ENCODE results near the gene HNF1A.

Gene HNF1A

DNA sequence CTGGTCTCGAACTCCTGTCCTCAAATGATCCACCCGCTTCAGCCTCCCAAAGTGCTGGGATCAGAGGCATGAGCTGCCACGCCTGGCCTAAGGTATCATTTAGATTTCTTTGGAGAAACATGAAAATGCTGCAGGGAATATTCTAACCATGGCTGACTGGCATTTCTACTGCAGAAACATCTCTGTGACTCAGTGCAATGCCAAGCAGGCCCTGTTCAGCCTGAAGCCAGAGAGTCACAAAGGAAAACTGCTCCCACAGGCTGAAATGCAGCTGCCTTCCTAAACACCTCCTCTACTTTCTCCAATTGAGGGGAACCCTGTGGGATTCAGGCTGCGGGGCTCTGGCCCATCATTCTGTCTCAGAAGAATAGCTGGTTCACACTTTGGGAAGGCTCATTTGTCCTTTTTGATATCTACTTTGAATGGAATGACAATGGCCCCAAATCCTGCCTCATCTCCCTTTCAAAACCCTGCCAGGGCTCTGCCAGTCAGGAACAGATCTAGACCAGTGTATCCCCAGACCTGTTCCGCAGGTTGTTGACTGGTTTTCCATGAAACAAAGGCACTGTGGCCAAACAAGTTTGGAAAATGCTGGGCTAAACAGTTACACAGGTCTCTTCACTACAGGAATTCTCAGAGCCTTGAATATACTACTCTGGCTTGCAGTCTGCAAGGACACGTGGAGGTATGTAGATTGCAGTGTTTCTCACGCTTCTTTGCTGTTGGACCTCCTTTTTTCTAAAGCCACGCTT is 30.2 kb downstream of the HNF1A start:
- TF ChIP-seq EZH2phosphoT487 (conservative IDR thresholded peaks at IDR 0.05; ENCODE audit: low read length) (no peak), CTCF (IDR thresholded peaks at IDR 0.05; ENCODE audit: insufficient read depth, low read length, poor library complexity, severe bottlenecking) (no peak)
- Histone ChIP-seq H3F3A (ENCODE audit: insufficient read depth) (no peaks in the 10 kb centered on the region), H2AFZ (ENCODE audit: low read depth, low read length, severe bottlenecking) (no peak overlapping the region), H3K4me2 (ENCODE audit: low read depth, low read length, poor library complexity, severe bottlenecking) (no peak overlapping the region), H3K27ac (ENCODE audit: low read depth, low read length) (no peak overlapping the region), H4K20me1 (ENCODE audit: low read depth, low read length) (no peaks in the 10 kb centered on the region), H3K4me3 (ENCODE audit: insufficient read depth, low read length, poor library complexity, severe bottlenecking) (no peak overlapping the region), H3K9me2 (replicated peaks; ENCODE audit: insufficient read depth, low read length) (no peaks in the 10 kb centered on the region), H3K27me3 (ENCODE audit: low read length) (no peaks in the 10 kb centered on the region), H3K9me3 (ENCODE audit: insufficient read depth, low read length) (no peaks in the 10 kb centered on the region), H3K36me3 (ENCODE audit: low read length) (peaks cover under 1% of the 10 kb centered on the region; the same call in 1 of the 2 replicates), H3K79me2 (ENCODE audit: insufficient read depth, low read length) (no peaks in the 10 kb centered on the region), H3K9ac (ENCODE audit: low read length) (no peak overlapping the region)

- no peaks in the 10 kb centered on the region for H3K9me2 ChIP-seq (replicated peaks; ENCODE audit: insufficient read depth, low read length)
- no peak overlapping the region for H3K4me3 ChIP-seq (ENCODE audit: insufficient read depth, low read length, poor library complexity, severe bottlenecking)
- H3K4me2 ChIP-seq (ENCODE audit: low read depth, low read length, poor library complexity, severe bottlenecking): no peak overlapping the region
- H4K20me1 ChIP-seq (ENCODE audit: low read depth, low read length): no peaks in the 10 kb centered on the region
- no peak overlapping the region for H3K9ac ChIP-seq (ENCODE audit: low read length)
- no peaks in the 10 kb centered on the region for H3K79me2 ChIP-seq (ENCODE audit: insufficient read depth, low read length)
- H3K36me3 ChIP-seq (ENCODE audit: low read length): no peaks in the 10 kb centered on the region; the same call in 1 of the 2 replicates
- no peak overlapping the region for H3K27ac ChIP-seq (ENCODE audit: low read depth, low read length)
- H3K9me3 ChIP-seq (ENCODE audit: insufficient read depth, low read length): no peaks in the 10 kb centered on the region
- TF ChIP-seq EZH2phosphoT487 (conservative IDR thresholded peaks at IDR 0.05; ENCODE audit: low read length): no peak
- no peak for TF ChIP-seq CTCF (IDR thresholded peaks at IDR 0.05; ENCODE audit: insufficient read depth, low read length, poor library complexity, severe bottlenecking)
- no peaks in the 10 kb centered on the region for H3F3A ChIP-seq (ENCODE audit: insufficient read depth)
- H3K27me3 ChIP-seq (ENCODE audit: low read length): no peaks in the 10 kb centered on the region
- no peak overlapping the region for H2AFZ ChIP-seq (ENCODE audit: low read depth, low read length, severe bottlenecking)
Observed at GRCh38 chr12:121009741-121010140, 31.4 kb downstream of the HNF1A start.

DNA sequence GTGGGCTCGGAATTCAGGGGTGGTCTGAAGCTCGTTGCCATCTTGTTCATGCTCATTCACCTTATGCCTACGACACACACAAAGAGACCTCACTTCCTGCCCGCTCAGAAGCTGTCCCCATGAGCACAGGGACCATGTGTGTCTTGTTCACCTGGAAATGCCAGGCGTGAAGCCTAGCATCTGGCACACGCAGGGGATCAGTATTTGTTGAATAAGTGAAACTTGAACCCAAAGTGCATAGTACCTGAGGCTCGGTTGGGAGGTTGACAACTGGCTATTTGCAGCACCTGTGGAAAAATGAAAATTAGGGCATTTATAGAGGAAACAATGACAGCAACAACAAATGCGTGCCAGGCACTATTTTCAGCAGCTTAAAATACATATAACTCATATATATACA is 32.5 kb downstream of the HNF1A start:
- no peak overlapping the region for H2AFZ ChIP-seq (ENCODE audit: low read depth, low read length, severe bottlenecking)
- H3F3A ChIP-seq (ENCODE audit: insufficient read depth): no peaks in the 10 kb centered on the region
- H3K27me3 ChIP-seq (ENCODE audit: low read length): no peaks in the 10 kb centered on the region
- no peak overlapping the region for H3K27ac ChIP-seq (ENCODE audit: low read depth, low read length)
- peaks cover 11% of the 10 kb centered on the region for H3K79me2 ChIP-seq (ENCODE audit: insufficient read depth, low read length)
- no peaks in the 10 kb centered on the region for H4K20me1 ChIP-seq (ENCODE audit: low read depth, low read length)
- no peaks in the 10 kb centered on the region for H3K9me2 ChIP-seq (replicated peaks; ENCODE audit: insufficient read depth, low read length)
- H3K9ac ChIP-seq (ENCODE audit: low read length): no peak overlapping the region
- H3K4me2 ChIP-seq (ENCODE audit: low read depth, low read length, poor library complexity, severe bottlenecking): no peak overlapping the region
- TF ChIP-seq CTCF (IDR thresholded peaks at IDR 0.05; ENCODE audit: insufficient read depth, low read length, poor library complexity, severe bottlenecking): no peak
- no peak for TF ChIP-seq EZH2phosphoT487 (conservative IDR thresholded peaks at IDR 0.05; ENCODE audit: low read length)
- H3K36me3 ChIP-seq (ENCODE audit: low read length): no peaks in the 10 kb centered on the region; the same call in 1 of the 2 replicates
- no peak overlapping the region for H3K4me3 ChIP-seq (ENCODE audit: insufficient read depth, low read length, poor library complexity, severe bottlenecking)
- H3K9me3 ChIP-seq (ENCODE audit: insufficient read depth, low read length): no peaks in the 10 kb centered on the region
